HG02571 (cell line): ENCODE measurements around the gene DUSP22.
"Not testable (repeated sequence)": the region's sequence is repeated elsewhere in the genome, so short reads cannot be mapped to it uniquely, and the experiment has no call there.

Experiments
- ATAC-seq: cut with Tn5 transposase; IDR thresholded peaks from one replicate; pipeline ENCODE4 v1.9.1; 2021; ENCODE audit warnings: mild to moderate bottlenecking, moderate library complexity; ENCODE audit not compliant: unreplicated experiment

Gene DUSP22

GRCh38 chr6:291697-292505 is at the start of gene DUSP22:
TSS of gene DUSP22 (plus strand) at chr6:292487. CDS start at chr6:292540, 53 bp downstream.
- peak; percentile 39 for ATAC-seq

- ATAC-seq: no peak
These were observed 45.9 kb upstream of the DUSP22 start for GRCh38 chr6:246352-246751.

- ATAC-seq: no peak
These were observed 44.9 kb upstream of the DUSP22 start for GRCh38 chr6:247351-247750.

GRCh38 chr6:248046-248445 is 44.2 kb upstream of the DUSP22 start:
- ATAC-seq: not testable (repeated sequence)

- no peak for ATAC-seq
These were observed 41.6 kb upstream of the DUSP22 start for GRCh38 chr6:250676-251075.

- no peak for ATAC-seq
These were observed 40.4 kb upstream of the DUSP22 start for GRCh38 chr6:251920-252319.

GRCh38 chr6:252775-253535 is 39.3 kb upstream of the DUSP22 start:
- ATAC-seq: no peak

- ATAC-seq: no peak
These were observed 38.3 kb upstream of the DUSP22 start for GRCh38 chr6:254016-254415.

- no peak for ATAC-seq
These were observed 37.1 kb upstream of the DUSP22 start for GRCh38 chr6:255041-255750.

- ATAC-seq: no peak
These were observed 36.6 kb upstream of the DUSP22 start for GRCh38 chr6:255751-256083.

- no peak for ATAC-seq
These were observed 36.1 kb upstream of the DUSP22 start for GRCh38 chr6:256169-256568.

- ATAC-seq: no peak
These were observed 35.1 kb upstream of the DUSP22 start for GRCh38 chr6:257031-257725.

GRCh38 chr6:257774-258173 is 34.5 kb upstream of the DUSP22 start:
- ATAC-seq: peak; percentile 44

- ATAC-seq: no peak
These were observed 33.0 kb upstream of the DUSP22 start for GRCh38 chr6:259316-259715.

- ATAC-seq: peak; percentile 67
These were observed 32.3 kb upstream of the DUSP22 start for GRCh38 chr6:259901-260508.

- ATAC-seq: no peak
These were observed 27.7 kb upstream of the DUSP22 start for GRCh38 chr6:264626-265025.

- no peak for ATAC-seq
These were observed 23.8 kb upstream of the DUSP22 start for GRCh38 chr6:268394-268935.

GRCh38 chr6:273551-274058 is 18.7 kb upstream of the DUSP22 start:
- ATAC-seq: no peak

GRCh38 chr6:277746-278145 is 14.5 kb upstream of the DUSP22 start:
- ATAC-seq: no peak

- ATAC-seq: no peak
These were observed 13.8 kb upstream of the DUSP22 start for GRCh38 chr6:278494-278893.
